GM12875 (cell line): ENCODE data around the gene HSPB7.
"Not testable (repeated sequence)": the region's sequence is repeated elsewhere in the genome, so short reads cannot be mapped to it uniquely, and the experiment has no call there.

Source experiments
- H3K4me3 ChIP-seq: one replicate; pipeline ENCODE4 v1.5.1; 2011; ENCODE audit warnings: low read depth, low read length, control low read depth
- CTCF ChIP-seq: IDR thresholded peaks from 2 replicates; pipeline ENCODE4 v1.5.1; 2011; ENCODE audit warnings: low read depth, mild to moderate bottlenecking, control low read depth, inconsistent platforms, low read length, moderate library complexity, borderline replicate concordance; ENCODE audit not compliant: insufficient read depth

Gene HSPB7

GRCh38 chr1:16023050-16023653 is 5.3 kb upstream of the HSPB7 start:
- no peak for TF ChIP-seq CTCF
- no peak overlapping the region for H3K4me3 ChIP-seq

GRCh38 chr1:16022393-16022792 is 4.5 kb upstream of the HSPB7 start:
- TF ChIP-seq CTCF: no peak
- no peak overlapping the region for H3K4me3 ChIP-seq

- no peak within 1 kb of the TSS for H3K4me3 ChIP-seq
- TF ChIP-seq CTCF: no peak
These were observed 3.8 kb upstream of the HSPB7 start, which contains the start of gene CLCNKA for GRCh38 chr1:16021681-16022080. TSS of gene CLCNKA (plus strand) at chr1:16022036. CDS start at chr1:16022620, 584 bp downstream.

- H3K4me3 ChIP-seq: not testable (repeated sequence)
These were observed 3.0 kb upstream of the HSPB7 start for GRCh38 chr1:16020878-16021277.

GRCh38 chr1:16020325-16020724 is 2.5 kb upstream of the HSPB7 start:
- no peak for TF ChIP-seq CTCF

GRCh38 chr1:16019644-16020277 is 1.9 kb upstream of the HSPB7 start:
- H3K4me3 ChIP-seq: no peak overlapping the region
- TF ChIP-seq CTCF: no peak

More at GRCh38 chr1:16020325-16020724, 2.5 kb upstream of the HSPB7 start:
- H3K4me3 ChIP-seq: no peak overlapping the region

- no peak for TF ChIP-seq CTCF
- no peak overlapping the region for H3K4me3 ChIP-seq
These were observed 1.2 kb upstream of the HSPB7 start for GRCh38 chr1:16018749-16019643.
